ENCODE measurements around the gene QRICH2.
"Not testable (repeated sequence)": the region's sequence is repeated elsewhere in the genome, so short reads cannot be mapped to it uniquely, and the experiment has no call there.

The QRICH2 gene

GRCh38 chr17:76260669-76261068 lies 47.4 kb downstream of the QRICH2 start:
- DNase-seq (ENCODE audit: low read depth) = no peak
- no peak for TF ChIP-seq CTCF (IDR thresholded peaks at IDR 0.05; ENCODE audit: insufficient read depth, low read depth, low read length, missing control alignments)
- H3K4me3 ChIP-seq (ENCODE audit: low read length) = no peak overlapping the region

GRCh38 chr17:76260220-76260619 lies 47.9 kb downstream of the QRICH2 start:
- no peak for DNase-seq (ENCODE audit: low read depth)
- no peak overlapping the region for H3K4me3 ChIP-seq (ENCODE audit: low read length)
- TF ChIP-seq CTCF (IDR thresholded peaks at IDR 0.05; ENCODE audit: insufficient read depth, low read depth, low read length, missing control alignments) = no peak

GRCh38 chr17:76256430-76257050 lies 51.5 kb downstream of the QRICH2 start:
- not testable (repeated sequence) for H3K4me3 ChIP-seq (ENCODE audit: low read length); DNase-seq (ENCODE audit: low read depth)

- no peak for DNase-seq (ENCODE audit: low read depth)
- no peak for TF ChIP-seq CTCF (IDR thresholded peaks at IDR 0.05; ENCODE audit: insufficient read depth, low read depth, low read length, missing control alignments)
- no peak overlapping the region for H3K4me3 ChIP-seq (ENCODE audit: low read length)
Observed at GRCh38 chr17:76255801-76256429, 52.2 kb downstream of the QRICH2 start.

- H3K4me3 ChIP-seq (ENCODE audit: low read length) = no peak overlapping the region
- TF ChIP-seq CTCF (IDR thresholded peaks at IDR 0.05; ENCODE audit: insufficient read depth, low read depth, low read length, missing control alignments) = no peak
- DNase-seq (ENCODE audit: low read depth) = no peak
Observed at GRCh38 chr17:76254275-76254674, 53.8 kb downstream of the QRICH2 start.

GRCh38 chr17:76253841-76254240 lies 54.2 kb downstream of the QRICH2 start:
- no peak for DNase-seq (ENCODE audit: low read depth)
- H3K4me3 ChIP-seq (ENCODE audit: low read length) = no peak overlapping the region
- no peak for TF ChIP-seq CTCF (IDR thresholded peaks at IDR 0.05; ENCODE audit: insufficient read depth, low read depth, low read length, missing control alignments)

GRCh38 chr17:76252967-76253766 lies 54.9 kb downstream of the QRICH2 start:
- not testable (repeated sequence) for H3K4me3 ChIP-seq (ENCODE audit: low read length); DNase-seq (ENCODE audit: low read depth)
